Spleen (tissue), 11 donors: Measurements from ENCODE around the gene ZNF132. TPM values are rescaled to one million over a fixed set of nuclear protein-coding genes. Genes with fewer than 3 reads are reported as not detected.
"Not testable (repeated sequence)": the region's sequence is repeated elsewhere in the genome, so short reads cannot be mapped to it uniquely, and the experiment has no call there.

Experiments
- DNase-seq: peaks from one replicate; pipeline ENCODE4 v3.0.0-alpha.2; 2020
- H3K27ac ChIP-seq, 8 donors: fragments of 200-600 bp; sonication (generic) in 7 of 8; 1 replicate in 4 of 8; 2 replicates in 4 of 8; pipeline versions ENCODE4 v1.5.0 to v1.8.0; 2016 to 2021; ENCODE audit warnings: inconsistent platforms in 4 of 8, mild to moderate bottlenecking in 4 of 8, moderate library complexity in 1 of 8
- H3K27me3 ChIP-seq, 7 donors: fragments of 200-600 bp; sonication (generic) in 6 of 7; replicated peaks in 1 of 7; 1 replicate in 4 of 7; 2 replicates in 3 of 7; pipeline versions ENCODE4 v1.5.0 to v1.8.0; 2016 to 2021; ENCODE audit warnings: inconsistent platforms in 3 of 7, mild to moderate bottlenecking in 1 of 7
- H3K36me3 ChIP-seq, 6 donors: fragments of 200-600 bp; sonication (generic) in 5 of 6; 1 replicate in 4 of 6; 2 replicates in 2 of 6; pipeline versions ENCODE4 v1.5.0 to v1.8.0; 2016 to 2021; ENCODE audit warnings: inconsistent platforms in 2 of 6
- H3K4me1 ChIP-seq, 6 donors: fragments of 200-600 bp; sonication (generic) in 5 of 6; 1 replicate in 3 of 6; 2 replicates in 3 of 6; pipeline versions ENCODE4 v1.5.0 to v1.8.0; 2016 to 2021; ENCODE audit warnings: inconsistent platforms in 3 of 6
- H3K4me3 ChIP-seq, 8 donors: fragments of 200-600 bp; sonication (generic) in 7 of 8; 1 replicate in 4 of 8; 2 replicates in 4 of 8; pipeline versions ENCODE4 v1.5.0 to v1.8.0; 2016 to 2021; ENCODE audit warnings: inconsistent platforms in 4 of 8, mild to moderate bottlenecking in 4 of 8, moderate library complexity in 2 of 8
- H3K9me3 ChIP-seq, 8 donors: fragments of 200-600 bp; sonication (generic) in 7 of 8; 1 replicate in 4 of 8; 2 replicates in 4 of 8; pipeline versions ENCODE4 v1.5.0 to v1.8.0; 2016 to 2021; ENCODE audit warnings: inconsistent platforms in 4 of 8
- POLR2A ChIP-seq, 3 donors: fragments of 450-650 bp; IDR thresholded peaks; one replicate each; pipeline ENCODE4 v1.5.1; 2017; ENCODE audit warnings: antibody characterized with exemption in 3 of 3, mild to moderate bottlenecking in 1 of 3
- POLR2AphosphoS5 ChIP-seq, 3 donors: sonication (generic); formaldehyde crosslinking; IDR thresholded peaks; one replicate each; pipeline ENCODE4 v1.5.1; 2017; ENCODE audit warnings: antibody characterized with exemption in 3 of 3
- WGBS, 5 donors: extraction: QIAGEN DNeasy Blood & Tissue Kit in 3 of 5; methylation state at CpG; one replicate each; pipeline versions ENCODE4 v1.1.5 to v1.1.7; 2013 to 2018; 5-methylcytosine and 5-hydroxymethylcytosine counted together
- intact Hi-C: fragments of 100-400 bp; cut with DNase I; formaldehyde crosslinking; loops from one replicate; pipeline ENCODE4 v1.15.0; 2023; ENCODE audit warnings: low total_unique reads
- polyA plus RNA-seq, 3 donors: library from polyadenylated mRNA; stranded (reverse); fragments of 200-250 nt; gene quantifications; one replicate each; pipeline ENCODE4 v1.2.1, GENCODE V29; 2013
- total RNA-seq, 7 donors: library from RNA; depleted of rRNA in 3 of 7; stranded (reverse); fragments of >200 nt in 3 of 7; fragmentation: NEBNext Ultra II Directional in 4 of 7; extraction: Animal tissue kit (Norgen Biotek cat#: 25700) in 4 of 7; gene quantifications; one replicate each; pipeline versions ENCODE4 v1.1.0 to v1.2.1, GENCODE V29; 2016 to 2021
- TF ChIP-seq, protein P1 (sequence below), 11 experiments: fragments of 200-600 bp in 7 of 11; fragments of 450-650 bp in 4 of 11; sonication (generic) in 4 of 11; IDR thresholded peaks in 8 of 11; conservative IDR thresholded peaks in 3 of 11; 1 replicate in 7 of 11; 2 replicates in 4 of 11; pipeline versions ENCODE4 v1.4.0 to v1.8.0; 2016 to 2021; ENCODE audit warnings: antibody characterized with exemption in 11 of 11, inconsistent platforms in 4 of 11, mild to moderate bottlenecking in 1 of 11
- donor health status: healthy with polysubstance abuse.
- donor health status: DM: no; HTN: no; CAD: no; lungs with moderate emphysema.
- donor health status: DM: no; HTN: no; CAD: no.
- donor health status: Bipolar disorder and iron deficiency.
- donor health status: healthy.
- donor health status: DM: no; HTN: no; CAD: no.
- donor health status: DM: yes; HTN: yes; CAD: no.

The ZNF132 gene
- total and polyA plus RNA-seq, 10 donors = 0.96 to 10.9 (median 5.4) TPM

DNA sequence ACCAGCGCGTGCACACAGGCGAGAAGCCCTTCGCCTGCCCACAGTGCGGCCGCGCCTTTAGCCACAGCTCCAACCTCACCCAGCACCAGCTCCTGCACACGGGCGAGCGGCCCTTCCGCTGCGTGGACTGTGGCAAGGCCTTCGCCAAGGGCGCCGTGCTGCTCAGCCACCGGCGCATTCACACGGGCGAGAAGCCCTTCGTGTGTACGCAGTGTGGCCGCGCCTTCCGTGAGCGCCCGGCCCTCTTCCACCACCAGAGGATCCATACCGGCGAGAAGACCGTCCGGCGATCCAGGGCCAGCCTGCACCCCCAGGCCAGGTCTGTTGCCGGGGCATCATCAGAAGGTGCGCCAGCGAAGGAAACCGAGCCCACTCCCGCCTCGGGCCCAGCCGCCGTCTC is 31.8 kb upstream of the ZNF132 start:
- Histone ChIP-seq H3K27ac (no peak overlapping the region), H3K9me3 (no peaks in the 10 kb centered on the region), H3K4me1 (peaks cover 16 to 39% (median 31%) of the 10 kb centered on the region in 6 donors), H3K27me3 (no peaks in the 10 kb centered on the region), H3K36me3 (peaks cover 0 to 49% (median 40%) of the 10 kb centered on the region in 6 donors), H3K4me3 (no peak overlapping the region)
- 95 to 96% (median 96%) methylated on average over 24 to 39 of the region's 39 CpGs for WGBS, 5 donors
- intact Hi-C loops = no loop called here
- TF ChIP-seq POLR2AphosphoS5 (IDR thresholded peaks at IDR 0.05) = peak in 2 of 3 donors; percentile 14 to 31
- TF ChIP-seq, protein P1, sequence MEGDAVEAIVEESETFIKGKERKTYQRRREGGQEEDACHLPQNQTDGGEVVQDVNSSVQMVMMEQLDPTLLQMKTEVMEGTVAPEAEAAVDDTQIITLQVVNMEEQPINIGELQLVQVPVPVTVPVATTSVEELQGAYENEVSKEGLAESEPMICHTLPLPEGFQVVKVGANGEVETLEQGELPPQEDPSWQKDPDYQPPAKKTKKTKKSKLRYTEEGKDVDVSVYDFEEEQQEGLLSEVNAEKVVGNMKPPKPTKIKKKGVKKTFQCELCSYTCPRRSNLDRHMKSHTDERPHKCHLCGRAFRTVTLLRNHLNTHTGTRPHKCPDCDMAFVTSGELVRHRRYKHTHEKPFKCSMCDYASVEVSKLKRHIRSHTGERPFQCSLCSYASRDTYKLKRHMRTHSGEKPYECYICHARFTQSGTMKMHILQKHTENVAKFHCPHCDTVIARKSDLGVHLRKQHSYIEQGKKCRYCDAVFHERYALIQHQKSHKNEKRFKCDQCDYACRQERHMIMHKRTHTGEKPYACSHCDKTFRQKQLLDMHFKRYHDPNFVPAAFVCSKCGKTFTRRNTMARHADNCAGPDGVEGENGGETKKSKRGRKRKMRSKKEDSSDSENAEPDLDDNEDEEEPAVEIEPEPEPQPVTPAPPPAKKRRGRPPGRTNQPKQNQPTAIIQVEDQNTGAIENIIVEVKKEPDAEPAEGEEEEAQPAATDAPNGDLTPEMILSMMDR (IDR thresholded peaks at IDR 0.05 in 8 of 11, conservative IDR thresholded peaks at IDR 0.05 in 3 of 11) = no peak
- DNase-seq = no peak

DNA sequence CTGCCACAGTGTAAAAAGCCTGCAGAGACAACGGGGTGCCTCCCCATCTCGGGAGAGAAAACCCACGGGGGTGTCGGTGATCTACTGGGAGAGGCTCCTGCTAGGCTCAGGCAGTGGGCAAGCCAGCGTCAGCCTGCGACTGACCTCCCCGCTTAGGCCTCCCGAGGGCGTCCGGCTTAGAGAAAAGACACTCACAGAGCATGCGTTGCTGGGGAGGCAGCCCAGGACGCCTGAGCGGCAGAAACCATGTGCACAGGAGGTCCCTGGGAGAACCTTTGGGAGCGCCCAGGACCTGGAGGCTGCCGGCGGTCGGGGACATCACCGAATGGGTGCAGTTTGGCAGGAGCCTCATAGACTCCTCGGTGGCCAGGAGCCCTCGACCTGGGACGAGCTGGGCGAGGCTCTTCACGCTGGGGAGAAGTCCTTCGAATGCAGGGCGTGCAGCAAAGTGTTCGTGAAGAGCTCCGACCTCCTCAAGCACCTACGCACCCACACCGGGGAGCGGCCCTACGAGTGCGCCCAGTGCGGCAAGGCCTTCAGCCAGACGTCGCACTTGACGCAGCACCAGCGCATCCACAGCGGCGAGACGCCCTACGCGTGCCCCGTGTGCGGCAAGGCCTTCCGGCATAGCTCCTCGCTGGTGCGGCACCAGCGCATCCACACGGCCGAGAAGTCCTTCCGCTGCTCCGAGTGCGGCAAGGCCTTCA is 31.0 kb upstream of the ZNF132 start:
- H3K9me3 ChIP-seq, H3K4me3 ChIP-seq, H3K27ac ChIP-seq, DNase-seq, H3K27me3 ChIP-seq, intact Hi-C loops: not testable (repeated sequence)
- H3K36me3 ChIP-seq = peaks cover 0 to 49% (median 40%) of the 10 kb centered on the region in 6 donors
- TF ChIP-seq POLR2AphosphoS5 (IDR thresholded peaks at IDR 0.05) = peak in 1 of 3 donors; percentile 30
- 90 to 98% (median 97%) methylated on average over 14 to 41 of the region's 53 CpGs for WGBS, 5 donors
- peaks cover 16 to 39% (median 30%) of the 10 kb centered on the region in 6 donors for H3K4me1 ChIP-seq

DNA sequence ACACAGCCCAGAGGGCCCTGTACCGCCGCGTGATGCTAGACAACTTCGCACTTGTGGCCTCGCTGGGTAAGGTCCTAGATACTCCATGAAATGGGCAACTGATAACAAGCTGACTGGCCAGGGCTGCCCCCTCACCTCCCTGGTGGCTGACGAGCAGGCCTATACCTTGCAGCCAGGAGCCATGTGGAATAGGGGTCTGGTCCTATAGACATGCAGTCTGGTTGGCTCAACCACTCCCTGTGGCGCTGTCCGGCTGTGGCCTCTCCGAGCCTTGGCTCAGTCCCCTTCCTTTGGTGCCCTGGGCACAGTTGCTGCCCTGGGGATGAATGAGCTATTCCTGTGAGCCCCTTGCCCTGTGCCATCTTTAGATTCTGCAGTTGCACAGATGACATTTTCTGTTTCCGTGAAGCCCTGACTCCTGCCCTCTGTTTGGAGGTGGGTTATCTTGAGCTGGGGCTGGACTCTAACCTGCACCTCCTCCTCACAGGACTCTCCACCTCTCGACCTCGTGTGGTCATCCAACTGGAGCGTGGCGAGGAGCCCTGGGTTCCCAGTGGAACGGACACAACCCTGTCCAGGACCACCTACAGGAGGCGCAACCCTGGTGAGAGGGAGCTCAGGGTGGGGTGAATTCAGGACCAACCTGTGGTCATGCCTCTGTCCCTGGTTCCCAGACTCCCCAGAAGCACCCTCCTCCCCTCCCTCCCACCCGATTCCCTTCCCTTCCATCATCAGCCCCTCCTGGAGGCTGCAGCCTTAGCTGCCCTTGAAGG is 29.5 kb upstream of the ZNF132 start:
- intact Hi-C loops = no loop called here
- Histone ChIP-seq H3K36me3 (peaks cover 0 to 49% (median 40%) of the 10 kb centered on the region in 6 donors), H3K4me3 (no peak overlapping the region), H3K9me3 (no peaks in the 10 kb centered on the region), H3K4me1 (peaks cover 10 to 32% (median 21%) of the 10 kb centered on the region in 6 donors), H3K27me3 (no peaks in the 10 kb centered on the region), H3K27ac (no peak overlapping the region)
- TF ChIP-seq POLR2A (IDR thresholded peaks at IDR 0.05) = no peak
- 92 to 95% (median 94%) methylated on average over 16 to 17 of the region's 17 CpGs for WGBS, 5 donors
- no peak for DNase-seq

DNA sequence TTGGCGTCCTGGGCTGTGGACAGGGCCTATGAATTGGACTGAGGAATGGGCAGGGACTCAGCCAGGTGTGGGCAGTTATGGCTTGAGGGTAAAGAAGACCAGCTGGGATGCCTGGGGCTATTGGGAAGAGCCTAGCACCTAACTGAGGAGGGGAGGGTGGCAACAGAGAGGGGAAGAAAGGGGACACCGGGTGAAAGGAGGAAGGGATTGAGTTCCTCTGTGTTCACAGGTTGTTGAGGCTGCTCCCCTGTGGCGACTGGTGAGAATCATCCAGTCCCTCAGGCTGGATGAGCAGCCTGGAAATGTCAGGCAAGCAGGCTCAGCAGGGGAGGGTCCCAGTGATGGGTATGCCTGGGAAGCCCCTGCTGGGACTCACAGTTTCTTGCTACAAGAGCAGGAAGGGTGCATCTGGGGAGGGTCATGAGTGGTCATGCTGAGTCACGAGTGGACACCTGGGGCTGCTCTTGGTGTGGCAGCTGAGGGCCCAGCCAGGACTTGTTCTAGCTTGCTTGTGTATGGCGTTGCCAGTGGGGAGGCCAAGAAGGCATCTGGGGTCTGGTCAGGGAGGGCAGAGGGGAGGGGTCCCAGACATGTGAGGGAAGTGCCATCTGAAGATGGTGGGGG is 28.4 kb upstream of the ZNF132 start:
- WGBS, 5 donors = 56 to 75% (median 66%) methylated on average over 5 of the region's 5 CpGs
- no peaks in the 10 kb centered on the region for H3K27me3 ChIP-seq
- no peaks in the 10 kb centered on the region for H3K9me3 ChIP-seq
- no peak overlapping the region for H3K27ac ChIP-seq
- no peak for TF ChIP-seq POLR2AphosphoS5 (IDR thresholded peaks at IDR 0.05)
- TF ChIP-seq, protein P1 (IDR thresholded peaks at IDR 0.05 in 8 of 11, conservative IDR thresholded peaks at IDR 0.05 in 3 of 11) = no peak
- H3K36me3 ChIP-seq = peaks cover 0 to 44% (median 38%) of the 10 kb centered on the region in 6 donors
- intact Hi-C loops = no loop called here
- H3K4me3 ChIP-seq = peak overlapping the region in 1 of 8 donors; percentile 93
- H3K4me1 ChIP-seq = peaks cover 10 to 35% (median 21%) of the 10 kb centered on the region in 6 donors
- no peak for DNase-seq
